ENCODE data around the gene PRKX. TPM values are rescaled to one million over a fixed set of nuclear protein-coding genes. Genes with fewer than 3 reads are reported as not detected.

The PRKX gene
- total RNA-seq, 1 experiment from 2014 or later: 20.5 TPM

DNA sequence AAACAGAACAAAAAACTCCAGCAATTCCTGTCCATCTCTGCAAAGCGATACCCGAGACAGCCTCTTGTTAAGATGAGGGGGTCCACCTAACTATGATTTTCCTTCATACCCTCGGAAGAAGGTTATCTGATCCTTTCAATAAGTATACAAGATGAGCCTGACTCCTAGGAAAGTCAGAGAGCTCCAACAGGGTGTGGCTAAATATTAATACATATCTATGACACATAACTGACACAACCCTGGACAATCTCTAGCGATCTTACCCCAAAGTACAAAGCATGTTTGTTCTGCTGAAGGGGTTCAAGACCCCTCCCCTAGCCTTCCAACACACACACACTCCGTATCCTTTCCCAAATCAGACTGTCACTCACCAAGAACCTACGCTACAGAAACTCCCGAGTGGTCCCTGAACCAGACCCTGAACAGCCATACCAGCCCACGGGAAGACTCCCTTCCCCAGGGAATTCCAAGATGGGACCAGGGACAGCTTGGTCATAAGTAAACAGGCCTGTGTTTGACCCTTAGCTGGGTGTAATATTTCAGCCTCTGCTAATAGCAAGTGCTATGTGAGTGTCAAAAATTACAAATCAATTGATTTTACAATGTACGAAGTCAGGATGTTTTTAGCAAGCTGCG is 110.3 kb downstream of the PRKX start:
- TF ChIP-seq SIN3A (IDR thresholded peaks at IDR 0.05; ENCODE audit: borderline replicate concordance, insufficient read depth, low read depth, low read length) (no peak), REST (IDR thresholded peaks at IDR 0.05; ENCODE audit: insufficient read depth in 1 of 2, low read depth in 2 of 2, low read length in 1 of 2) (no peak), TCF7L2 (IDR thresholded peaks at IDR 0.05; ENCODE audit: low read depth, low read length) (no peak), POLR2AphosphoS5 (IDR thresholded peaks at IDR 0.05; ENCODE audit: low read depth, low read length) (no peak)
- TF ChIP-seq, protein P1, sequence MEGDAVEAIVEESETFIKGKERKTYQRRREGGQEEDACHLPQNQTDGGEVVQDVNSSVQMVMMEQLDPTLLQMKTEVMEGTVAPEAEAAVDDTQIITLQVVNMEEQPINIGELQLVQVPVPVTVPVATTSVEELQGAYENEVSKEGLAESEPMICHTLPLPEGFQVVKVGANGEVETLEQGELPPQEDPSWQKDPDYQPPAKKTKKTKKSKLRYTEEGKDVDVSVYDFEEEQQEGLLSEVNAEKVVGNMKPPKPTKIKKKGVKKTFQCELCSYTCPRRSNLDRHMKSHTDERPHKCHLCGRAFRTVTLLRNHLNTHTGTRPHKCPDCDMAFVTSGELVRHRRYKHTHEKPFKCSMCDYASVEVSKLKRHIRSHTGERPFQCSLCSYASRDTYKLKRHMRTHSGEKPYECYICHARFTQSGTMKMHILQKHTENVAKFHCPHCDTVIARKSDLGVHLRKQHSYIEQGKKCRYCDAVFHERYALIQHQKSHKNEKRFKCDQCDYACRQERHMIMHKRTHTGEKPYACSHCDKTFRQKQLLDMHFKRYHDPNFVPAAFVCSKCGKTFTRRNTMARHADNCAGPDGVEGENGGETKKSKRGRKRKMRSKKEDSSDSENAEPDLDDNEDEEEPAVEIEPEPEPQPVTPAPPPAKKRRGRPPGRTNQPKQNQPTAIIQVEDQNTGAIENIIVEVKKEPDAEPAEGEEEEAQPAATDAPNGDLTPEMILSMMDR (IDR thresholded peaks at IDR 0.05): no peak
- H3K27ac ChIP-seq (ENCODE audit: low read length): no peak overlapping the region
- no peak for ATAC-seq
- no peaks in the 10 kb centered on the region for H3K27me3 ChIP-seq (ENCODE audit: control insufficient read depth, insufficient read depth, low read length)
- H3K9me3 ChIP-seq (ENCODE audit: control insufficient read depth, insufficient read depth, low read depth, low read length): no peaks in the 10 kb centered on the region
- no peak overlapping the region for H3K4me3 ChIP-seq (ENCODE audit: low read depth in 2 of 2, low read length in 2 of 2)
- DNase-seq (ENCODE audit: low read depth, low spot score): no peak
- ChIA-PET CTCF (no interaction called here), POLR2A (no interaction called here)
- in situ Hi-C loops (cut with HindIII; ENCODE audit: low pct_unique_long_range_greater_than_20kb, low sequenced_read_pairs) (no loop called here), intact Hi-C loops (cut with micrococcal nuclease; ENCODE audit: unreplicated experiment) (no loop called here)
- no TSS peak for BruUV-seq (replicated peaks)
- no peaks in the 10 kb centered on the region for H3K36me3 ChIP-seq (ENCODE audit: control insufficient read depth, insufficient read depth, low read length)
- no peaks in the 10 kb centered on the region for H3K4me1 ChIP-seq (ENCODE audit: control insufficient read depth, insufficient read depth, low read length)

DNA sequence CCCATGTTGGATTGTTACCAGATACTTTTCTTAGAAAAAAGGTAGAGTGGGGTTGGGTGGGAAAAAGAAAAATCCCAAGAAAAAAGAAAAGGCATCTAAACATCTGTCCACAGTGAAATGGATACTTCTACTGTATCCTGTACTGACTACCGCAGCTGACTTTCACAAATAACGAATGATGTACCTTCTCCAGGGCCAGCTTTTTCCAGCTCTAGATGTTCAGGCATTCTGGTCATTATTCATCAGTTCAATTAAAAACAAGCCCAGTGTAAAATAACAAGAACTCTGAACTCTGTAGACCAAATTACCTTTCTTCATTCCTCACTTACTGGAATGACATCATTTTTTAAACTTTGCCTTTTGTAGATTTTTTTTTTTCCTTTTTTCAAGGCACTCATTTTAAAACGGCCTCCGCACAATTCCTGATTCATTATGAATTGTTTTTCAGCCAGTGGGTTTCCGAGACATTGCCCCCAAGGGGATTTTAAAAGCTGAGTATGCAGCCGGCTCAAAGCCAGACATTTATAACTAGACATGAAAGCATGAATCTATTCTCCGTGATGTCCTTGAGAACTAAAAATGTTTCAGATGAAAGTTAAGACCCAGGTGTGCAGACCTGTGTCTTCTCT is 113.5 kb downstream of the PRKX start:
- no peak for ATAC-seq
- Histone ChIP-seq H3K36me3 (ENCODE audit: control insufficient read depth, insufficient read depth, low read length) (no peaks in the 10 kb centered on the region), H3K4me3 (ENCODE audit: low read depth in 2 of 2, low read length in 2 of 2) (no peak overlapping the region), H3K27ac (ENCODE audit: low read length) (no peak overlapping the region), H3K27me3 (ENCODE audit: control insufficient read depth, insufficient read depth, low read length) (no peaks in the 10 kb centered on the region), H3K4me1 (ENCODE audit: control insufficient read depth, insufficient read depth, low read length) (no peaks in the 10 kb centered on the region), H3K9me3 (ENCODE audit: control insufficient read depth, insufficient read depth, low read depth, low read length) (no peaks in the 10 kb centered on the region)
- no peak for DNase-seq (ENCODE audit: low read depth, low spot score)
- POLR2A ChIA-PET: no interaction called here
- intact Hi-C loops (cut with micrococcal nuclease; ENCODE audit: unreplicated experiment): no loop called here
- BruUV-seq (replicated peaks): no TSS peak
- TF ChIP-seq, protein P1 (IDR thresholded peaks at IDR 0.05): no peak
- in situ Hi-C loops (cut with HindIII; ENCODE audit: low pct_unique_long_range_greater_than_20kb, low sequenced_read_pairs): no loop called here
- CTCF ChIA-PET: no interaction called here
